GM12865 (cell line): ENCODE results near the gene CREBL2.

Experiments used
- DNase-seq: peaks from one replicate; pipeline ENCODE4 v3.0.0; 2010; ENCODE audit warnings: low read depth
- H3K4me3 ChIP-seq: 2 replicates; pipeline ENCODE4 v1.5.1; 2011; ENCODE audit warnings: mild to moderate bottlenecking, low read depth, low read length, control low read depth
- CTCF ChIP-seq: IDR thresholded peaks from 2 replicates; pipeline ENCODE4 v1.5.1; 2011; ENCODE audit warnings: low read length, control low read depth, low read depth, inconsistent platforms; ENCODE audit not compliant: insufficient read depth; ENCODE audit errors: missing control alignments

CREBL2 gene

GRCh38 chr12:12599750-12600643, 11.7 kb upstream of the CREBL2 start:
- no peak overlapping the region for H3K4me3 ChIP-seq
- TF ChIP-seq CTCF, result no peak
- DNase-seq, result no peak

GRCh38 chr12:12600659-12601058, 11.0 kb upstream of the CREBL2 start:
- DNase-seq, result no peak
- TF ChIP-seq CTCF, result no peak
- no peak overlapping the region for H3K4me3 ChIP-seq

- H3K4me3 ChIP-seq, result no peak overlapping the region
- TF ChIP-seq CTCF, result no peak
- DNase-seq, result no peak
Measured at GRCh38 chr12:12604740-12605139, 6.9 kb upstream of the CREBL2 start.

- no peak for TF ChIP-seq CTCF
- peak overlapping the region; percentile 9; the same call in 1 of the 2 replicates for H3K4me3 ChIP-seq
Measured at GRCh38 chr12:12606781-12607589, 4.7 kb upstream of the CREBL2 start.

GRCh38 chr12:12608557-12608957, 3.1 kb upstream of the CREBL2 start:
- no peak overlapping the region for H3K4me3 ChIP-seq
- peak; percentile 49 for TF ChIP-seq CTCF
- DNase-seq, result peak; percentile 69

More at GRCh38 chr12:12606781-12607589, 4.7 kb upstream of the CREBL2 start:
- peak; percentile 71 for DNase-seq

- H3K4me3 ChIP-seq, result no peak overlapping the region
- DNase-seq, result no peak
- TF ChIP-seq CTCF, result no peak
Measured at GRCh38 chr12:12609692-12610091, 2.0 kb upstream of the CREBL2 start.
